ENCODE results near the gene KCNE1. TPM values are rescaled to one million over a fixed set of nuclear protein-coding genes. Genes with fewer than 3 reads are reported as not detected.
"Not testable (repeated sequence)": the region's sequence is repeated elsewhere in the genome, so short reads cannot be mapped to it uniquely, and the experiment has no call there.

Gene KCNE1
- total and polyA plus RNA-seq, 2 experiments from 2014 or later = 0.29 to 2.3 TPM

GRCh38 chr21:34501716-34502115 is 10.3 kb downstream of the KCNE1 start:
- Histone ChIP-seq H3K9me3 (ENCODE audit: low read depth) (no peaks in the 10 kb centered on the region), H3K4me3 (no peak overlapping the region), H3K27me3 (no peaks in the 10 kb centered on the region), H3K27ac (no peak overlapping the region), H3K36me3 (no peaks in the 10 kb centered on the region), H3K4me1 (ENCODE audit: low read depth) (no peaks in the 10 kb centered on the region)
- no peak for TF ChIP-seq CTCF (IDR thresholded peaks at IDR 0.05; ENCODE audit: low read depth, low read length)
- DNase-seq (ENCODE audit: low read depth in 1 of 2, low spot score in 1 of 2) = no peak

- no peaks in the 10 kb centered on the region for H3K9me3 ChIP-seq (ENCODE audit: low read depth)
- no peak for TF ChIP-seq CTCF (IDR thresholded peaks at IDR 0.05; ENCODE audit: low read depth, low read length)
These were observed 11.8 kb downstream of the KCNE1 start for GRCh38 chr21:34500191-34500590.

GRCh38 chr21:34499116-34499515 is 12.9 kb downstream of the KCNE1 start:
- no peak for DNase-seq (ENCODE audit: low read depth in 1 of 2, low spot score in 1 of 2)
- Histone ChIP-seq H3K4me3 (no peak overlapping the region), H3K27ac (no peak overlapping the region), H3K9me3 (ENCODE audit: low read depth) (no peaks in the 10 kb centered on the region), H3K27me3 (no peaks in the 10 kb centered on the region), H3K4me1 (ENCODE audit: low read depth) (no peaks in the 10 kb centered on the region), H3K36me3 (no peaks in the 10 kb centered on the region)
- no peak for TF ChIP-seq CTCF (IDR thresholded peaks at IDR 0.05; ENCODE audit: low read depth, low read length)

More at GRCh38 chr21:34500191-34500590, 11.8 kb downstream of the KCNE1 start:
- Histone ChIP-seq H3K4me1 (ENCODE audit: low read depth) (no peaks in the 10 kb centered on the region), H3K4me3 (no peak overlapping the region), H3K27me3 (no peaks in the 10 kb centered on the region), H3K36me3 (no peaks in the 10 kb centered on the region), H3K27ac (no peak overlapping the region)
- no peak for DNase-seq (ENCODE audit: low read depth in 1 of 2, low spot score in 1 of 2)

GRCh38 chr21:34498623-34499022 is 13.4 kb downstream of the KCNE1 start:
- Histone ChIP-seq H3K4me3 (no peak overlapping the region), H3K27ac (no peak overlapping the region), H3K36me3 (no peaks in the 10 kb centered on the region), H3K4me1 (ENCODE audit: low read depth) (no peaks in the 10 kb centered on the region), H3K27me3 (no peaks in the 10 kb centered on the region), H3K9me3 (ENCODE audit: low read depth) (no peaks in the 10 kb centered on the region)
- peak in 1 of 2 donors; percentile 73 for DNase-seq (ENCODE audit: low read depth in 1 of 2, low spot score in 1 of 2)
- no peak for TF ChIP-seq CTCF (IDR thresholded peaks at IDR 0.05; ENCODE audit: low read depth, low read length)

GRCh38 chr21:34483854-34484253 is 28.2 kb downstream of the KCNE1 start:
- not testable (repeated sequence) for H3K27me3 ChIP-seq; H3K27ac ChIP-seq; H3K4me3 ChIP-seq; DNase-seq (ENCODE audit: low read depth in 1 of 2, low spot score in 1 of 2); H3K4me1 ChIP-seq (ENCODE audit: low read depth); H3K9me3 ChIP-seq (ENCODE audit: low read depth); H3K36me3 ChIP-seq

- not testable (repeated sequence) for H3K27me3 ChIP-seq; H3K9me3 ChIP-seq (ENCODE audit: low read depth); H3K27ac ChIP-seq; H3K4me3 ChIP-seq; H3K4me1 ChIP-seq (ENCODE audit: low read depth); H3K36me3 ChIP-seq; DNase-seq (ENCODE audit: low read depth in 1 of 2, low spot score in 1 of 2)
These were observed 28.6 kb downstream of the KCNE1 start for GRCh38 chr21:34483435-34483834.

- not testable (repeated sequence) for H3K9me3 ChIP-seq (ENCODE audit: low read depth); H3K27ac ChIP-seq; H3K27me3 ChIP-seq; H3K36me3 ChIP-seq; DNase-seq (ENCODE audit: low read depth in 1 of 2, low spot score in 1 of 2); H3K4me3 ChIP-seq; H3K4me1 ChIP-seq (ENCODE audit: low read depth)
These were observed 44.7 kb downstream of the KCNE1 start for GRCh38 chr21:34467333-34467732.

GRCh38 chr21:34459426-34459825 is 52.6 kb downstream of the KCNE1 start:
- not testable (repeated sequence) for H3K4me1 ChIP-seq (ENCODE audit: low read depth); H3K9me3 ChIP-seq (ENCODE audit: low read depth); DNase-seq (ENCODE audit: low read depth in 1 of 2, low spot score in 1 of 2); H3K36me3 ChIP-seq; H3K4me3 ChIP-seq; H3K27ac ChIP-seq; H3K27me3 ChIP-seq

GRCh38 chr21:34458266-34458665 is 53.7 kb downstream of the KCNE1 start:
- not testable (repeated sequence) for H3K4me1 ChIP-seq (ENCODE audit: low read depth); DNase-seq (ENCODE audit: low read depth in 1 of 2, low spot score in 1 of 2); H3K27me3 ChIP-seq; H3K4me3 ChIP-seq; H3K36me3 ChIP-seq; H3K9me3 ChIP-seq (ENCODE audit: low read depth); H3K27ac ChIP-seq

- not testable (repeated sequence) for H3K36me3 ChIP-seq; H3K4me1 ChIP-seq (ENCODE audit: low read depth); H3K27me3 ChIP-seq; H3K4me3 ChIP-seq; H3K27ac ChIP-seq; DNase-seq (ENCODE audit: low read depth in 1 of 2, low spot score in 1 of 2); H3K9me3 ChIP-seq (ENCODE audit: low read depth)
These were observed 55.8 kb downstream of the KCNE1 start for GRCh38 chr21:34456180-34456579.

- not testable (repeated sequence) for H3K9me3 ChIP-seq (ENCODE audit: low read depth); DNase-seq (ENCODE audit: low read depth in 1 of 2, low spot score in 1 of 2); H3K27ac ChIP-seq; H3K4me1 ChIP-seq (ENCODE audit: low read depth); H3K27me3 ChIP-seq; H3K4me3 ChIP-seq; H3K36me3 ChIP-seq
These were observed 56.4 kb downstream of the KCNE1 start for GRCh38 chr21:34455628-34456027.

Measured in cardiac muscle cell (in vitro differentiated cells and primary cell).